Panc1 (cell line): Measurements from ENCODE around the gene SLC20A1. TPM values are rescaled to one million over a fixed set of nuclear protein-coding genes. Genes with fewer than 3 reads are reported as not detected.

ENCODE experiments used
- ATAC-seq: fragments of 200-7000 bp; cut with Tn5 transposase; 2 replicates; pipeline ENCODE4 v1.9.1; 2020; ENCODE audit warnings: mild to moderate bottlenecking, moderate library complexity
- BruUV-seq: library from RNA; stranded (reverse); fragments of 400-500 nt; replicated peaks from 2 replicates; lab custom pipeline; 2021; lab: Mats Ljungman, UMichigan
- CTCF ChIA-PET: fragments of 300-600 bp; sonication (Branson Sonifier 250); formaldehyde crosslinking; loops from one replicate; lab custom pipeline; 2022; ENCODE audit warnings: antibody characterized with exemption; lab: Charles Lee
- POLR2A ChIA-PET: fragments of 300-600 bp; sonication (Branson Sonifier 250); formaldehyde crosslinking; loops from one replicate; lab custom pipeline; 2022; ENCODE audit warnings: antibody characterized with exemption; lab: Charles Lee
- DNase-seq: peaks from one replicate; pipeline ENCODE4 v3.0.0-alpha.2; 2010; ENCODE audit warnings: low read depth, low spot score
- H3K27ac ChIP-seq: 2 replicates; pipeline ENCODE4 v1.5.1; 2011; ENCODE audit warnings: mild to moderate bottlenecking, low read length, inconsistent platforms
- H3K27me3 ChIP-seq: fragments of 200-500 bp; sonication (Bioruptor generic); 2 replicates; pipeline ENCODE4 v1.6.0; 2014; ENCODE audit warnings: low read length, inconsistent platforms; ENCODE audit not compliant: control insufficient read depth, insufficient read depth
- H3K36me3 ChIP-seq: fragments of 200-500 bp; sonication (Bioruptor generic); 2 replicates; pipeline ENCODE4 v1.5.1; 2014; ENCODE audit warnings: inconsistent platforms, mild to moderate bottlenecking, low read length, moderate library complexity; ENCODE audit not compliant: control insufficient read depth, insufficient read depth
- H3K4me1 ChIP-seq: 2 replicates; pipeline ENCODE4 v1.5.1; 2011; ENCODE audit warnings: inconsistent platforms, mild to moderate bottlenecking, low read length, moderate library complexity; ENCODE audit not compliant: control insufficient read depth, insufficient read depth
- H3K4me3 ChIP-seq, 2 experiments: 2 replicates each; pipeline ENCODE4 v1.5.1; 2011 to 2012; ENCODE audit warnings: low read depth in 2 of 2, low read length in 2 of 2, mild to moderate bottlenecking in 2 of 2, inconsistent platforms in 1 of 2, moderate library complexity in 1 of 2
- H3K9me3 ChIP-seq: fragments of 200-500 bp; sonication (Bioruptor generic); 2 replicates; pipeline ENCODE4 v1.5.1; 2014; ENCODE audit warnings: low read depth, mild to moderate bottlenecking, inconsistent platforms, low read length, moderate library complexity; ENCODE audit not compliant: control insufficient read depth, insufficient read depth
- CTCF ChIP-seq: fragments of 450-650 bp; IDR thresholded peaks from 2 replicates; pipeline ENCODE4 v1.5.1; 2017; ENCODE audit warnings: mild to moderate bottlenecking
- POLR2AphosphoS5 ChIP-seq: IDR thresholded peaks from 2 replicates; pipeline ENCODE4 v1.6.1; 2012; ENCODE audit warnings: mild to moderate bottlenecking, low read depth, low read length, moderate library complexity
- REST ChIP-seq, 2 experiments: IDR thresholded peaks; 2 replicates each; pipeline ENCODE4 v1.6.1; 2011 to 2012; ENCODE audit warnings: low read depth in 2 of 2, control low read depth in 1 of 2, low read length in 1 of 2, mild to moderate bottlenecking in 1 of 2, moderate library complexity in 1 of 2; ENCODE audit not compliant: insufficient read depth in 1 of 2
- SIN3A ChIP-seq: IDR thresholded peaks from 2 replicates; pipeline ENCODE4 v1.6.1; 2012; ENCODE audit warnings: low read depth, mild to moderate bottlenecking, low read length, moderate library complexity, borderline replicate concordance; ENCODE audit not compliant: insufficient read depth
- TCF7L2 ChIP-seq: IDR thresholded peaks from 2 replicates; pipeline ENCODE4 v1.6.1; 2011; ENCODE audit warnings: mild to moderate bottlenecking, low read depth, low read length, inconsistent platforms
- in situ Hi-C: cut with HindIII; loops from 2 replicates; pipeline ENCODE4 v1.10.0; 2016; ENCODE audit warnings: low sequenced_read_pairs, low pct_unique_long_range_greater_than_20kb
- intact Hi-C: fragments of 100-400 bp; cut with micrococcal nuclease; formaldehyde crosslinking; loops from one replicate; pipeline ENCODE4 v1.10.0; 2022; ENCODE audit not compliant: unreplicated experiment
- total RNA-seq: library from RNA; stranded (reverse); gene quantifications from one replicate; pipeline ENCODE4 v1.2.1, GENCODE V29; 2021; ENCODE audit not compliant: unreplicated experiment

SLC20A1 gene
- total RNA-seq, 1 experiment from 2014 or later, result 72.0 TPM

- Histone ChIP-seq H3K4me1 (peaks cover 15% of the 10 kb centered on the region; the same call in 1 of the 2 replicates), H3K9me3 (no peaks in the 10 kb centered on the region), H3K4me3 (no peak overlapping the region), H3K36me3 (no peaks in the 10 kb centered on the region), H3K27ac (no peak overlapping the region), H3K27me3 (no peaks in the 10 kb centered on the region)
- CTCF ChIA-PET, result interaction anchor here (0.9 to 4.5 kb wide), 3 partner anchors 25 to 100 kb away, joined by 3 to 38 read pairs (median 7); no protein-coding TSS in a partner anchor
- no TSS peak for BruUV-seq
- in situ Hi-C loops (no loop called here), intact Hi-C loops (loop anchor here (2.0 kb wide), 1 partner anchor 101 kb away; no protein-coding TSS in a partner anchor)
- ATAC-seq (no peak), DNase-seq (no peak)
- TF ChIP-seq TCF7L2 (no peak), CTCF (no peak), SIN3A (no peak), POLR2AphosphoS5 (no peak), REST (IDR thresholded peaks at IDR 0.05; ENCODE audit: insufficient read depth in 1 of 2, low read depth in 2 of 2, low read length in 1 of 2) (no peak)
- POLR2A ChIA-PET, result no interaction called here
Measured at GRCh38 chr2:112625474-112626114, 20.1 kb upstream of the SLC20A1 start.

- Histone ChIP-seq H3K27me3 (no peaks in the 10 kb centered on the region), H3K36me3 (no peaks in the 10 kb centered on the region), H3K4me3 (peak overlapping the region; percentile 13 to 44; a peak in 3 of 4 replicates), H3K27ac (peak overlapping the region; percentile 62; the same call in 1 of the 2 replicates), H3K9me3 (no peaks in the 10 kb centered on the region), H3K4me1 (peaks cover 21% of the 10 kb centered on the region)
- in situ Hi-C loops (no loop called here), intact Hi-C loops (loop anchor here (2.0 kb wide), 1 partner anchor 100 kb away; no protein-coding TSS in a partner anchor)
- no TSS peak for BruUV-seq
- POLR2A ChIA-PET, result interaction anchor here (0.5 kb wide), 1 partner anchor 42 kb away, joined by 5 read pairs; no protein-coding TSS in a partner anchor
- CTCF ChIA-PET, result interaction anchor here (0.6 to 4.5 kb wide), 6 partner anchors 10 to 99 kb away, joined by 3 to 38 read pairs (median 6); no protein-coding TSS in a partner anchor
- TF ChIP-seq CTCF, result peak; percentile 98
- TF ChIP-seq TCF7L2, result no peak
- DNase-seq, result peak; percentile 73
- peak; percentile 79 for ATAC-seq
Measured at GRCh38 chr2:112626604-112627059, 19.1 kb upstream of the SLC20A1 start.
